Stimulated activated CD4-positive, alpha-beta T cell treated with anti-CD3 and anti-CD28 coated beads, Interleukin-4, amount 100 ng/mL, for 24 hours (primary cell): Measurements from ENCODE around the gene RBM28.

Experiments used
- DNase-seq: peaks from one replicate; pipeline ENCODE4 v3.0.0-alpha.2; 2020

Gene RBM28

DNA sequence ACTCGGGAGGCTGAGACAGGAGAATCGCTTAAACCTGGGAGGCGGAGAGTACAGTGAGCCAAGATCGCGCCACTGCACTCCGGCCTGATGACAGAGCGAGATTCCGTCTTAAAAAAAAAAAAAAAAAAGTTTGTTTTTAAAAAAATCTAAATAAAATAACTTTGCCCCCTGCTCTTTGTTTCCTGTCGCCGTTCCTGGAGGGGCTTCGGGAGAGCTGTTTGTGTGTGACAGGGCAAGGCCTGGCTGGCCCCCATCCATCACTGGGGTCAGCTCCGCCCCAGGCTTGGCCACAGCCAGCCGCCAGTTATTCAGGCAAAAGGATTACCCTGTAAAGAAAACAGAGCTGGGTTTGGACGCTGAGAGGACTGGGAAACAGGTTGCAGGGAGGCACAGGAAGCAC lies 86.2 kb downstream of the RBM28 start:
- DNase-seq = no peak

DNA sequence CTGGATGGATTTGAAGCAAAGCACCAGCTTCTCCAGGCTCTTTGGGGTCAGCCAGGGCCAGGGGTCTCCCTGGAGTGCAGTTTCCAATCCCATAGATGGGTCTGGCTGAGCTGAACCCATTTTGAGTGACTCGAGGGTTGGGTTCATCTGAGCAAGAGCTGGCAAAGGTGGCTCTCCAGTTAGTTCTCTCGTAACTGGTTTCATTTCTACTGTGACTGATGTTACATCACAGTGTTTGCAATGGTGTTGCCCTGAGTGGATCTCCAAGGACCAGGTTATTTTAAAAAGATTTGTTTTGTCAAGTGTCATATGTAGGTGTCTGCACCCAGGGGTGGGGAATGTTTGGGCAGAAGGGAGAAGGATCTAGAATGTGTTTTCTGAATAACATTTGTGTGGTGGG lies 88.4 kb downstream of the RBM28 start:
- no peak for DNase-seq

DNA sequence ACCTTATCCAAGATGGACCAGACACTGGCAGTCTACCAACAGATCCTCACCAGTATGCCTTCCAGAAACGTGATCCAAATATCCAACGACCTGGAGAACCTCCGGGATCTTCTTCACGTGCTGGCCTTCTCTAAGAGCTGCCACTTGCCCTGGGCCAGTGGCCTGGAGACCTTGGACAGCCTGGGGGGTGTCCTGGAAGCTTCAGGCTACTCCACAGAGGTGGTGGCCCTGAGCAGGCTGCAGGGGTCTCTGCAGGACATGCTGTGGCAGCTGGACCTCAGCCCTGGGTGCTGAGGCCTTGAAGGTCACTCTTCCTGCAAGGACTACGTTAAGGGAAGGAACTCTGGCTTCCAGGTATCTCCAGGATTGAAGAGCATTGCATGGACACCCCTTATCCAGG lies 89.2 kb downstream of the RBM28 start:
- DNase-seq = no peak

DNA sequence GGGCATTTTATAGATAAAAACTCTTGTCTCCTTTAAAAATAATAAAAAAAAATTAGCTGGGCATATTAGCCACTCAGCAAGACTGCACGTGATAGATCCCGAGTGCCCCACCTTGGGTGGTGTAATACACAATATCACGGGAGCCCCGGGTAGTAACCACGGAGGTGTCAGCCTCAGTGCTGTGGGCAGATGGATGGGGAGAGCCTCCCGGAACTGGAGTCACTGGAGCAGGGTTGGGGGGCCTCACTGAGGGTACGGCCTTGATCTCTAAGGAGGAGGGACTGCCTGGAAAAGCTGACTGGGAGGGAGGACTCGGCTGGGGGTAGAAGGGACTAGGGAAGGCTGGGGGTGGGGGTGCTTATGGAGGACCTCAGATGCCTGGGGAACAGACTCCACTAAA lies 90.0 kb downstream of the RBM28 start:
- DNase-seq = no peak

DNA sequence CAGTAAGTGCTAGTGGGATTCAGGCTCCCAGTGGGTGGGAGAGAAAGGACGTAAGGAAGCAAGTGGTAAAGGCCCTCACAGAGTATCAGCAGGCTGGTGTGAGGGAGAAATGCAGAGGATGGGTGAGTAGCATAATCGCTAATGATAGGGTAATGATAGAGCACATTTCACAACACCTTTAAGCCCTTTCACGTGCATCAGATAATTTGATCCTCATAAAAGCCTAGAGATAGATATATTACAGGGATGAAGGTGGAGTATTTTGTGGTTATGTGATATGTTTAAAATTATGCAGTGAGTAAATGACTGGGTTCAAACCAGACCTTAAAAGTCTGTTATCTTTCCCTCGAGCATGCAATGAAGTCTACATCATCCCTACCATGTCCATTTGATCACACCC lies 92.4 kb downstream of the RBM28 start:
- no peak for DNase-seq
